ENCODE data around the gene SLC26A6. TPM values are rescaled to one million over a fixed set of nuclear protein-coding genes. Genes with fewer than 3 reads are reported as not detected.

Gene SLC26A6
- total RNA-seq, 1 donor from 2014 or later, result 35.9 TPM

- Mint-ChIP-seq H3K27ac (peak within 1 kb of the TSS; percentile 99), H3K27me3 (peaks cover 3% of the 10 kb centered on the region), H3K4me1 (ENCODE audit: low read depth) (peaks cover 8% of the 10 kb centered on the region), H3K36me3 (ENCODE audit: insufficient read depth) (peaks cover 8% of the 10 kb centered on the region), H3K4me3 (ENCODE audit: low read depth) (peak within 1 kb of the TSS; percentile 96), H3K9me3 (ENCODE audit: low read depth) (no peaks in the 10 kb centered on the region)
- peak; percentile 69 for DNase-seq (ENCODE audit: low spot score, unreplicated experiment)
- no peak for TF ChIP-seq CTCF (IDR thresholded peaks at IDR 0.05; ENCODE audit: unreplicated experiment)
Measured at GRCh38 chr3:48662753-48663488, 27.7 kb upstream of the SLC26A6 start, which contains the start of gene CELSR3. Gene CELSR3, minus strand, starts transcription at chr3:48662886. Its CDS starts 252 bp downstream, at chr3:48662634.

GRCh38 chr3:48662145-48662752, 27.0 kb upstream of the SLC26A6 start:
- Mint-ChIP-seq H3K27me3 (peaks cover 3% of the 10 kb centered on the region), H3K4me3 (ENCODE audit: low read depth) (peak overlapping the region; percentile 66), H3K4me1 (ENCODE audit: low read depth) (peaks cover 8% of the 10 kb centered on the region), H3K9me3 (ENCODE audit: low read depth) (no peaks in the 10 kb centered on the region), H3K27ac (no peak overlapping the region), H3K36me3 (ENCODE audit: insufficient read depth) (peaks cover 8% of the 10 kb centered on the region)
- TF ChIP-seq CTCF (IDR thresholded peaks at IDR 0.05; ENCODE audit: unreplicated experiment), result no peak
- no peak for DNase-seq (ENCODE audit: low spot score, unreplicated experiment)

- Mint-ChIP-seq H3K36me3 (ENCODE audit: insufficient read depth) (peaks cover 8% of the 10 kb centered on the region), H3K27ac (peak overlapping the region; percentile 37)
- no peak for TF ChIP-seq CTCF (IDR thresholded peaks at IDR 0.05; ENCODE audit: unreplicated experiment)
Measured at GRCh38 chr3:48661501-48662144, 26.4 kb upstream of the SLC26A6 start.

GRCh38 chr3:48660800-48661400, 25.6 kb upstream of the SLC26A6 start:
- no peak for DNase-seq (ENCODE audit: low spot score, unreplicated experiment)
- Mint-ChIP-seq H3K27ac (no peak overlapping the region), H3K27me3 (peaks cover 3% of the 10 kb centered on the region), H3K4me1 (ENCODE audit: low read depth) (peaks cover 8% of the 10 kb centered on the region), H3K4me3 (ENCODE audit: low read depth) (peak overlapping the region; percentile 29), H3K36me3 (ENCODE audit: insufficient read depth) (peaks cover 8% of the 10 kb centered on the region), H3K9me3 (ENCODE audit: low read depth) (no peaks in the 10 kb centered on the region)
- no peak for TF ChIP-seq CTCF (IDR thresholded peaks at IDR 0.05; ENCODE audit: unreplicated experiment)

More at GRCh38 chr3:48661501-48662144, 26.4 kb upstream of the SLC26A6 start:
- DNase-seq (ENCODE audit: low spot score, unreplicated experiment), result peak; percentile 72
- H3K9me3 Mint-ChIP-seq (ENCODE audit: low read depth), result no peaks in the 10 kb centered on the region
- peak overlapping the region; percentile 66 for H3K4me3 Mint-ChIP-seq (ENCODE audit: low read depth)
- peaks cover 3% of the 10 kb centered on the region for H3K27me3 Mint-ChIP-seq
- peaks cover 8% of the 10 kb centered on the region for H3K4me1 Mint-ChIP-seq (ENCODE audit: low read depth)

GRCh38 chr3:48656841-48657281, 21.6 kb upstream of the SLC26A6 start:
- Mint-ChIP-seq H3K36me3 (ENCODE audit: insufficient read depth) (peaks cover 7% of the 10 kb centered on the region), H3K27ac (no peak overlapping the region)
- no peak for DNase-seq (ENCODE audit: low spot score, unreplicated experiment)

More at GRCh38 chr3:48656841-48657281, 21.6 kb upstream of the SLC26A6 start:
- H3K27me3 Mint-ChIP-seq, result peaks cover 3% of the 10 kb centered on the region
- H3K9me3 Mint-ChIP-seq (ENCODE audit: low read depth), result no peaks in the 10 kb centered on the region
- H3K4me1 Mint-ChIP-seq (ENCODE audit: low read depth), result no peaks in the 10 kb centered on the region
- TF ChIP-seq CTCF (IDR thresholded peaks at IDR 0.05; ENCODE audit: unreplicated experiment), result no peak
- peak overlapping the region; percentile 40 for H3K4me3 Mint-ChIP-seq (ENCODE audit: low read depth)
